ENCODE measurements around the gene LAMP2. TPM values are rescaled to one million over a fixed set of nuclear protein-coding genes. Genes with fewer than 3 reads are reported as not detected.

LAMP2 gene
- total and polyA plus RNA-seq, 9 of the 15 experiments (the other 6 are each of a cell fraction or from before 2014, with no cell fraction given), result 22.3 to 77.7 (median 48.6) TPM

DNA sequence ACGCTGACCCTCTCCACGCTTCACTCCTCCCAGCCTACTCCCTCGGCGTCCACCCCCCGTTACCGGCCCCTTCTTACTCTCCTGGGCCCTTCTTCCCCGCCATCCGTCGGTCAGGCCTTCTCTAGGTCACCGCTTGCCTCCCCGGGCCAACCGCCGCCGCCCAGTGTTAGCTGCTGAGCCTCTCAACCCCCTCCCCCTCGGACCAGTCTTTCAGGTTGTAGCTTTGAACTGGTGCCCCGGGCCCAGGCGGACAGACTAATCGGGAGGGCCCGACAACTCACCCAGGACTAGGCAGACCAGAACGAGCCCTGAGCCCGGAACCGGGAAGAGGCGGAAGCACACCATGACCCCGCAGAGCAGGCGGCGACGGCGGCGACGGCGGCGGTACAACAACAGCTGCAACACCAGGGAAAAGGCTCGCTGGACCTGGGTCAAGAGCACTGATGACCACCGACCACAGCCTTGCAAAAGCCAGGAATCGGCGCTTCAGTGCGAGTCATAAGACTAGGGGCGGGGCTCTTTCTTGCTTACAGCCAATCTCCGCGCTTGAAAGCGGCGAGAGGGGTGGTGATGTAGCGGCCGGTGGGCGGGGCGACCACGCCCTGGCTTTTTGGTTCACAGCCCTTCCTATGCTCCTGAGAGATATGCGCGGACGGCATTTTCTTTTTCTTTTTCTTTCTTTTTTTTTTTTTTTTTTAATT, at the start of gene LAMP2 (continued):
- TF ChIP-seq, protein P1, sequence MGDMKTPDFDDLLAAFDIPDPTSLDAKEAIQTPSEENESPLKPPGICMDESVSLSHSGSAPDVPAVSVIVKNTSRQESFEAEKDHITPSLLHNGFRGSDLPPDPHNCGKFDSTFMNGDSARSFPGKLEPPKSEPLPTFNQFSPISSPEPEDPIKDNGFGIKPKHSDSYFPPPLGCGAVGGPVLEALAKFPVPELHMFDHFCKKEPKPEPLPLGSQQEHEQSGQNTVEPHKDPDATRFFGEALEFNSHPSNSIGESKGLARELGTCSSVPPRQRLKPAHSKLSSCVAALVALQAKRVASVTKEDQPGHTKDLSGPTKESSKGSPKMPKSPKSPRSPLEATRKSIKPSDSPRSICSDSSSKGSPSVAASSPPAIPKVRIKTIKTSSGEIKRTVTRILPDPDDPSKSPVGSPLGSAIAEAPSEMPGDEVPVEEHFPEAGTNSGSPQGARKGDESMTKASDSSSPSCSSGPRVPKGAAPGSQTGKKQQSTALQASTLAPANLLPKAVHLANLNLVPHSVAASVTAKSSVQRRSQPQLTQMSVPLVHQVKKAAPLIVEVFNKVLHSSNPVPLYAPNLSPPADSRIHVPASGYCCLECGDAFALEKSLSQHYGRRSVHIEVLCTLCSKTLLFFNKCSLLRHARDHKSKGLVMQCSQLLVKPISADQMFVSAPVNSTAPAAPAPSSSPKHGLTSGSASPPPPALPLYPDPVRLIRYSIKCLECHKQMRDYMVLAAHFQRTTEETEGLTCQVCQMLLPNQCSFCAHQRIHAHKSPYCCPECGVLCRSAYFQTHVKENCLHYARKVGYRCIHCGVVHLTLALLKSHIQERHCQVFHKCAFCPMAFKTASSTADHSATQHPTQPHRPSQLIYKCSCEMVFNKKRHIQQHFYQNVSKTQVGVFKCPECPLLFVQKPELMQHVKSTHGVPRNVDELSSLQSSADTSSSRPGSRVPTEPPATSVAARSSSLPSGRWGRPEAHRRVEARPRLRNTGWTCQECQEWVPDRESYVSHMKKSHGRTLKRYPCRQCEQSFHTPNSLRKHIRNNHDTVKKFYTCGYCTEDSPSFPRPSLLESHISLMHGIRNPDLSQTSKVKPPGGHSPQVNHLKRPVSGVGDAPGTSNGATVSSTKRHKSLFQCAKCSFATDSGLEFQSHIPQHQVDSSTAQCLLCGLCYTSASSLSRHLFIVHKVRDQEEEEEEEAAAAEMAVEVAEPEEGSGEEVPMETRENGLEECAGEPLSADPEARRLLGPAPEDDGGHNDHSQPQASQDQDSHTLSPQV (IDR thresholded peaks at IDR 0.05), result no peak
- TF ChIP-seq, protein P2, sequence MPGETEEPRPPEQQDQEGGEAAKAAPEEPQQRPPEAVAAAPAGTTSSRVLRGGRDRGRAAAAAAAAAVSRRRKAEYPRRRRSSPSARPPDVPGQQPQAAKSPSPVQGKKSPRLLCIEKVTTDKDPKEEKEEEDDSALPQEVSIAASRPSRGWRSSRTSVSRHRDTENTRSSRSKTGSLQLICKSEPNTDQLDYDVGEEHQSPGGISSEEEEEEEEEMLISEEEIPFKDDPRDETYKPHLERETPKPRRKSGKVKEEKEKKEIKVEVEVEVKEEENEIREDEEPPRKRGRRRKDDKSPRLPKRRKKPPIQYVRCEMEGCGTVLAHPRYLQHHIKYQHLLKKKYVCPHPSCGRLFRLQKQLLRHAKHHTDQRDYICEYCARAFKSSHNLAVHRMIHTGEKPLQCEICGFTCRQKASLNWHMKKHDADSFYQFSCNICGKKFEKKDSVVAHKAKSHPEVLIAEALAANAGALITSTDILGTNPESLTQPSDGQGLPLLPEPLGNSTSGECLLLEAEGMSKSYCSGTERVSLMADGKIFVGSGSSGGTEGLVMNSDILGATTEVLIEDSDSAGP (CRISPR knock-in tag; IDR thresholded peaks at IDR 0.05), result no peak
- TF ChIP-seq ZSCAN29 (IDR thresholded peaks at IDR 0.05), result no peak
- no peak for TF ChIP-seq ZNF778 (CRISPR knock-in tag; IDR thresholded peaks at IDR 0.05)
- TF ChIP-seq HMGN3 (IDR thresholded peaks at IDR 0.05; ENCODE audit: borderline replicate concordance, extremely low read depth, insufficient read length, low read depth, low read length), result peak; percentile 46
- TF ChIP-seq, protein P3, sequence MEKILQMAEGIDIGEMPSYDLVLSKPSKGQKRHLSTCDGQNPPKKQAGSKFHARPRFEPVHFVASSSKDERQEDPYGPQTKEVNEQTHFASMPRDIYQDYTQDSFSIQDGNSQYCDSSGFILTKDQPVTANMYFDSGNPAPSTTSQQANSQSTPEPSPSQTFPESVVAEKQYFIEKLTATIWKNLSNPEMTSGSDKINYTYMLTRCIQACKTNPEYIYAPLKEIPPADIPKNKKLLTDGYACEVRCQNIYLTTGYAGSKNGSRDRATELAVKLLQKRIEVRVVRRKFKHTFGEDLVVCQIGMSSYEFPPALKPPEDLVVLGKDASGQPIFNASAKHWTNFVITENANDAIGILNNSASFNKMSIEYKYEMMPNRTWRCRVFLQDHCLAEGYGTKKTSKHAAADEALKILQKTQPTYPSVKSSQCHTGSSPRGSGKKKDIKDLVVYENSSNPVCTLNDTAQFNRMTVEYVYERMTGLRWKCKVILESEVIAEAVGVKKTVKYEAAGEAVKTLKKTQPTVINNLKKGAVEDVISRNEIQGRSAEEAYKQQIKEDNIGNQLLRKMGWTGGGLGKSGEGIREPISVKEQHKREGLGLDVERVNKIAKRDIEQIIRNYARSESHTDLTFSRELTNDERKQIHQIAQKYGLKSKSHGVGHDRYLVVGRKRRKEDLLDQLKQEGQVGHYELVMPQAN (IDR thresholded peaks at IDR 0.05; ENCODE audit: borderline replicate concordance), result peak; percentile 42; the same call in 1 of the 2 replicates
- TF ChIP-seq HLTF (IDR thresholded peaks at IDR 0.05), result no peak
- no peak for TF ChIP-seq ZNF311 (CRISPR knock-in tag; IDR thresholded peaks at IDR 0.05)
- no peak for TF ChIP-seq ZNF584 (CRISPR knock-in tag; IDR thresholded peaks at IDR 0.05; ENCODE audit: low read depth)
- TF ChIP-seq HSF4 (CRISPR knock-in tag; IDR thresholded peaks at IDR 0.05; ENCODE audit: borderline replicate concordance), result no peak
- TF ChIP-seq, protein P4, sequence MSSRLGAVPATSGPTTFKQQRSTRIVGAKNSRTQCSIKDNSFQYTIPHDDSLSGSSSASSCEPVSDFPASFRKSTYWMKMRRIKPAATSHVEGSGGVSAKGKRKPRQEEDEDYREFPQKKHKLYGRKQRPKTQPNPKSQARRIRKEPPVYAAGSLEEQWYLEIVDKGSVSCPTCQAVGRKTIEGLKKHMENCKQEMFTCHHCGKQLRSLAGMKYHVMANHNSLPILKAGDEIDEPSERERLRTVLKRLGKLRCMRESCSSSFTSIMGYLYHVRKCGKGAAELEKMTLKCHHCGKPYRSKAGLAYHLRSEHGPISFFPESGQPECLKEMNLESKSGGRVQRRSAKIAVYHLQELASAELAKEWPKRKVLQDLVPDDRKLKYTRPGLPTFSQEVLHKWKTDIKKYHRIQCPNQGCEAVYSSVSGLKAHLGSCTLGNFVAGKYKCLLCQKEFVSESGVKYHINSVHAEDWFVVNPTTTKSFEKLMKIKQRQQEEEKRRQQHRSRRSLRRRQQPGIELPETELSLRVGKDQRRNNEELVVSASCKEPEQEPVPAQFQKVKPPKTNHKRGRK (tag; IDR thresholded peaks at IDR 0.05), result no peak
- TF ChIP-seq KAT2B (IDR thresholded peaks at IDR 0.05; ENCODE audit: low read depth, low read length), result no peak
- TF ChIP-seq, protein P5, sequence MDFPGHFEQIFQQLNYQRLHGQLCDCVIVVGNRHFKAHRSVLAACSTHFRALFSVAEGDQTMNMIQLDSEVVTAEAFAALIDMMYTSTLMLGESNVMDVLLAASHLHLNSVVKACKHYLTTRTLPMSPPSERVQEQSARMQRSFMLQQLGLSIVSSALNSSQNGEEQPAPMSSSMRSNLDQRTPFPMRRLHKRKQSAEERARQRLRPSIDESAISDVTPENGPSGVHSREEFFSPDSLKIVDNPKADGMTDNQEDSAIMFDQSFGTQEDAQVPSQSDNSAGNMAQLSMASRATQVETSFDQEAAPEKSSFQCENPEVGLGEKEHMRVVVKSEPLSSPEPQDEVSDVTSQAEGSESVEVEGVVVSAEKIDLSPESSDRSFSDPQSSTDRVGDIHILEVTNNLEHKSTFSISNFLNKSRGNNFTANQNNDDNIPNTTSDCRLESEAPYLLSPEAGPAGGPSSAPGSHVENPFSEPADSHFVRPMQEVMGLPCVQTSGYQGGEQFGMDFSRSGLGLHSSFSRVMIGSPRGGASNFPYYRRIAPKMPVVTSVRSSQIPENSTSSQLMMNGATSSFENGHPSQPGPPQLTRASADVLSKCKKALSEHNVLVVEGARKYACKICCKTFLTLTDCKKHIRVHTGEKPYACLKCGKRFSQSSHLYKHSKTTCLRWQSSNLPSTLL (IDR thresholded peaks at IDR 0.05), result no peak
- TF ChIP-seq ZNF12 (CRISPR knock-in tag; IDR thresholded peaks at IDR 0.05), result no peak
- TF ChIP-seq HDAC3 (IDR thresholded peaks at IDR 0.05; ENCODE audit: borderline replicate concordance, partially characterized antibody), result no peak

Measured in K562 (cell line).